Activated CD8-positive, alpha-beta memory T cell treated with anti-CD3 and anti-CD28 coated beads, Interleukin-2, amount 50 U/mL, for 4 hours (primary cell): Measurements from ENCODE around the gene LILRA6.
"Not testable (repeated sequence)": the region's sequence is repeated elsewhere in the genome, so short reads cannot be mapped to it uniquely, and the experiment has no call there.

Experiments
- DNase-seq: peaks from one replicate; pipeline ENCODE4 v3.0.0-alpha.2; 2020

The LILRA6 gene

GRCh38 chr19:54230031-54230430, 12.6 kb downstream of the LILRA6 start:
- no peak for DNase-seq

GRCh38 chr19:54229146-54229545, 13.4 kb downstream of the LILRA6 start:
- no peak for DNase-seq

GRCh38 chr19:54224619-54225018, 18.0 kb downstream of the LILRA6 start:
- not testable (repeated sequence) for DNase-seq

- not testable (repeated sequence) for DNase-seq
These were observed 18.7 kb downstream of the LILRA6 start for GRCh38 chr19:54223937-54224281.

GRCh38 chr19:54223277-54223936, 19.2 kb downstream of the LILRA6 start:
- not testable (repeated sequence) for DNase-seq

- not testable (repeated sequence) for DNase-seq
These were observed 19.9 kb downstream of the LILRA6 start, which contains the start of gene LILRB3 for GRCh38 chr19:54222474-54223276. TSS of gene LILRB3 (minus strand) at chr19:54223007. CDS start at chr19:54222976, 31 bp downstream.

- DNase-seq = not testable (repeated sequence)
These were observed 20.6 kb downstream of the LILRA6 start for GRCh38 chr19:54221947-54222346.

- not testable (repeated sequence) for DNase-seq
These were observed 22.9 kb downstream of the LILRA6 start for GRCh38 chr19:54219702-54220101.

- no peak for DNase-seq
These were observed 23.5 kb downstream of the LILRA6 start for GRCh38 chr19:54218960-54219661.

GRCh38 chr19:54218259-54218658, 24.3 kb downstream of the LILRA6 start:
- DNase-seq = no peak

- not testable (repeated sequence) for DNase-seq
These were observed 24.9 kb downstream of the LILRA6 start for GRCh38 chr19:54217517-54218247.

- DNase-seq = no peak
These were observed 25.7 kb downstream of the LILRA6 start for GRCh38 chr19:54216869-54217268.

- DNase-seq = not testable (repeated sequence)
These were observed 27.9 kb downstream of the LILRA6 start for GRCh38 chr19:54214734-54215133.

GRCh38 chr19:54214217-54214616, 28.4 kb downstream of the LILRA6 start:
- not testable (repeated sequence) for DNase-seq

- no peak for DNase-seq
These were observed 31.4 kb downstream of the LILRA6 start for GRCh38 chr19:54211235-54211634.

- no peak for DNase-seq
These were observed 32.6 kb downstream of the LILRA6 start for GRCh38 chr19:54209811-54210494.

GRCh38 chr19:54209058-54209810, 33.4 kb downstream of the LILRA6 start:
- no peak for DNase-seq

- DNase-seq = no peak
These were observed 33.9 kb downstream of the LILRA6 start for GRCh38 chr19:54208784-54209057.

GRCh38 chr19:54207983-54208783, 34.4 kb downstream of the LILRA6 start:
- no peak for DNase-seq

GRCh38 chr19:54207676-54207982, 35.0 kb downstream of the LILRA6 start:
- DNase-seq = no peak

- DNase-seq = not testable (repeated sequence)
These were observed 35.4 kb downstream of the LILRA6 start for GRCh38 chr19:54207193-54207592.
